ENCODE data around the gene PTGFRN.

The PTGFRN gene

GRCh38 chr1:116940814-116941599, 31.3 kb downstream of the PTGFRN start:
- no peak for TF ChIP-seq CTCF (IDR thresholded peaks at IDR 0.05; ENCODE audit: unreplicated experiment in 3 of 3)
- Mint-ChIP-seq H3K4me1 (peaks cover 10% of the 10 kb centered on the region), H3K27me3 (ENCODE audit: low read depth) (no peaks in the 10 kb centered on the region), H3K36me3 (ENCODE audit: low read depth) (peaks cover 69% of the 10 kb centered on the region), H3K4me3 (no peak overlapping the region), H3K27ac (no peak overlapping the region), H3K9me3 (no peaks in the 10 kb centered on the region)

- H3K27ac Mint-ChIP-seq, result no peak overlapping the region
- no peaks in the 10 kb centered on the region for H3K27me3 Mint-ChIP-seq (ENCODE audit: low read depth)
- no peak overlapping the region for H3K4me3 Mint-ChIP-seq
- TF ChIP-seq CTCF (IDR thresholded peaks at IDR 0.05; ENCODE audit: unreplicated experiment in 3 of 3), result no peak
- no peaks in the 10 kb centered on the region for H3K9me3 Mint-ChIP-seq
- peaks cover 11% of the 10 kb centered on the region for H3K4me1 Mint-ChIP-seq
- H3K36me3 Mint-ChIP-seq (ENCODE audit: low read depth), result peaks cover 68% of the 10 kb centered on the region
Measured at GRCh38 chr1:116941670-116942069, 32.0 kb downstream of the PTGFRN start.

- peaks cover 64% of the 10 kb centered on the region for H3K36me3 Mint-ChIP-seq (ENCODE audit: low read depth)
- H3K4me3 Mint-ChIP-seq, result no peak overlapping the region
- peaks cover 18% of the 10 kb centered on the region for H3K4me1 Mint-ChIP-seq
- H3K9me3 Mint-ChIP-seq, result no peaks in the 10 kb centered on the region
- H3K27ac Mint-ChIP-seq, result no peak overlapping the region
- no peaks in the 10 kb centered on the region for H3K27me3 Mint-ChIP-seq (ENCODE audit: low read depth)
- no peak for TF ChIP-seq CTCF (IDR thresholded peaks at IDR 0.05; ENCODE audit: unreplicated experiment in 3 of 3)
Measured at GRCh38 chr1:116942344-116942743, 32.6 kb downstream of the PTGFRN start.

- Mint-ChIP-seq H3K4me1 (peaks cover 29% of the 10 kb centered on the region), H3K9me3 (no peaks in the 10 kb centered on the region), H3K4me3 (no peak overlapping the region), H3K27me3 (ENCODE audit: low read depth) (no peaks in the 10 kb centered on the region), H3K36me3 (ENCODE audit: low read depth) (peaks cover 61% of the 10 kb centered on the region), H3K27ac (no peak overlapping the region)
- TF ChIP-seq CTCF (IDR thresholded peaks at IDR 0.05; ENCODE audit: unreplicated experiment in 3 of 3), result no peak
Measured at GRCh38 chr1:116943438-116943837, 33.7 kb downstream of the PTGFRN start.

- TF ChIP-seq CTCF (IDR thresholded peaks at IDR 0.05; ENCODE audit: unreplicated experiment in 3 of 3), result no peak
- H3K27me3 Mint-ChIP-seq (ENCODE audit: low read depth), result no peaks in the 10 kb centered on the region
Measured at GRCh38 chr1:116944613-116945012, 34.9 kb downstream of the PTGFRN start.

GRCh38 chr1:116945421-116945820, 35.7 kb downstream of the PTGFRN start:
- Mint-ChIP-seq H3K9me3 (no peaks in the 10 kb centered on the region), H3K27me3 (ENCODE audit: low read depth) (no peaks in the 10 kb centered on the region), H3K36me3 (ENCODE audit: low read depth) (peaks cover 65% of the 10 kb centered on the region), H3K27ac (no peak overlapping the region), H3K4me3 (no peak overlapping the region), H3K4me1 (peaks cover 44% of the 10 kb centered on the region)
- no peak for TF ChIP-seq CTCF (IDR thresholded peaks at IDR 0.05; ENCODE audit: unreplicated experiment in 3 of 3)

More at GRCh38 chr1:116944613-116945012, 34.9 kb downstream of the PTGFRN start:
- Mint-ChIP-seq H3K27ac (no peak overlapping the region), H3K36me3 (ENCODE audit: low read depth) (peaks cover 61% of the 10 kb centered on the region), H3K4me1 (peaks cover 36% of the 10 kb centered on the region), H3K9me3 (no peaks in the 10 kb centered on the region), H3K4me3 (no peak overlapping the region)
